ENCODE measurements around the gene ZNF860.
"Not testable (repeated sequence)": the region's sequence is repeated elsewhere in the genome, so short reads cannot be mapped to it uniquely, and the experiment has no call there.

The ZNF860 gene

GRCh38 chr3:31996195-31996594, 14.6 kb downstream of the ZNF860 start:
- no peak for DNase-seq (ENCODE audit: low read depth in 3 of 3)

- no peak for DNase-seq (ENCODE audit: low read depth in 3 of 3)
Measured at GRCh38 chr3:31997500-31997899, 15.9 kb downstream of the ZNF860 start.

GRCh38 chr3:31999907-32000439, 18.4 kb downstream of the ZNF860 start:
- DNase-seq (ENCODE audit: low read depth in 3 of 3) = no peak

GRCh38 chr3:32000877-32001276, 19.3 kb downstream of the ZNF860 start:
- no peak for DNase-seq (ENCODE audit: low read depth in 3 of 3)

GRCh38 chr3:32002561-32003368, 21.2 kb downstream of the ZNF860 start:
- DNase-seq (ENCODE audit: low read depth in 3 of 3) = no peak

- no peak for DNase-seq (ENCODE audit: low read depth in 3 of 3)
Measured at GRCh38 chr3:32003380-32003779, 21.8 kb downstream of the ZNF860 start.

- no peak for DNase-seq (ENCODE audit: low read depth in 3 of 3)
Measured at GRCh38 chr3:32004113-32004765, 22.7 kb downstream of the ZNF860 start.

GRCh38 chr3:32009101-32009500, 27.6 kb downstream of the ZNF860 start:
- no peak for DNase-seq (ENCODE audit: low read depth in 3 of 3)

- no peak for DNase-seq (ENCODE audit: low read depth in 3 of 3)
Measured at GRCh38 chr3:32009957-32010356, 28.4 kb downstream of the ZNF860 start.

GRCh38 chr3:32010699-32011098, 29.1 kb downstream of the ZNF860 start:
- DNase-seq (ENCODE audit: low read depth in 3 of 3) = not testable (repeated sequence)

- DNase-seq (ENCODE audit: low read depth in 3 of 3) = not testable (repeated sequence)
Measured at GRCh38 chr3:32015638-32016037, 34.1 kb downstream of the ZNF860 start.

GRCh38 chr3:32017286-32017685, 35.7 kb downstream of the ZNF860 start:
- DNase-seq (ENCODE audit: low read depth in 3 of 3) = no peak

- no peak for DNase-seq (ENCODE audit: low read depth in 3 of 3)
Measured at GRCh38 chr3:32018757-32019564, 37.4 kb downstream of the ZNF860 start.

- DNase-seq (ENCODE audit: low read depth in 3 of 3) = no peak
Measured at GRCh38 chr3:32021155-32021554, 39.6 kb downstream of the ZNF860 start.

- no peak for DNase-seq (ENCODE audit: low read depth in 3 of 3)
Measured at GRCh38 chr3:32021748-32022147, 40.2 kb downstream of the ZNF860 start.

- DNase-seq (ENCODE audit: low read depth in 3 of 3) = no peak
Measured at GRCh38 chr3:32022947-32023346, 41.4 kb downstream of the ZNF860 start.

GRCh38 chr3:32026593-32026992, 45.0 kb downstream of the ZNF860 start:
- no peak for DNase-seq (ENCODE audit: low read depth in 3 of 3)

- no peak for DNase-seq (ENCODE audit: low read depth in 3 of 3)
Measured at GRCh38 chr3:32037932-32038267, 56.4 kb downstream of the ZNF860 start.

- DNase-seq (ENCODE audit: low read depth in 3 of 3) = no peak
Measured at GRCh38 chr3:32041316-32041715, 59.8 kb downstream of the ZNF860 start.

All from stimulated activated CD4-positive, alpha-beta T cell treated with anti-CD3 and anti-CD28 coated beads, TNF-alpha, amount 100 ng/mL, for 48 hours (primary cell).